ENCODE data around the gene CEP128.

GRCh38 chr14:80564051-80564450, 377.5 kb downstream of the CEP128 start:
- TF ChIP-seq, protein P1, sequence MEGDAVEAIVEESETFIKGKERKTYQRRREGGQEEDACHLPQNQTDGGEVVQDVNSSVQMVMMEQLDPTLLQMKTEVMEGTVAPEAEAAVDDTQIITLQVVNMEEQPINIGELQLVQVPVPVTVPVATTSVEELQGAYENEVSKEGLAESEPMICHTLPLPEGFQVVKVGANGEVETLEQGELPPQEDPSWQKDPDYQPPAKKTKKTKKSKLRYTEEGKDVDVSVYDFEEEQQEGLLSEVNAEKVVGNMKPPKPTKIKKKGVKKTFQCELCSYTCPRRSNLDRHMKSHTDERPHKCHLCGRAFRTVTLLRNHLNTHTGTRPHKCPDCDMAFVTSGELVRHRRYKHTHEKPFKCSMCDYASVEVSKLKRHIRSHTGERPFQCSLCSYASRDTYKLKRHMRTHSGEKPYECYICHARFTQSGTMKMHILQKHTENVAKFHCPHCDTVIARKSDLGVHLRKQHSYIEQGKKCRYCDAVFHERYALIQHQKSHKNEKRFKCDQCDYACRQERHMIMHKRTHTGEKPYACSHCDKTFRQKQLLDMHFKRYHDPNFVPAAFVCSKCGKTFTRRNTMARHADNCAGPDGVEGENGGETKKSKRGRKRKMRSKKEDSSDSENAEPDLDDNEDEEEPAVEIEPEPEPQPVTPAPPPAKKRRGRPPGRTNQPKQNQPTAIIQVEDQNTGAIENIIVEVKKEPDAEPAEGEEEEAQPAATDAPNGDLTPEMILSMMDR (IDR thresholded peaks at IDR 0.05) = no peak
- no peak for TF ChIP-seq POLR2A (IDR thresholded peaks at IDR 0.05)

All from uterus (tissue), 2 donors.